ENCODE measurements around the gene CADM1.

Gene CADM1

GRCh38 chr11:115207166-115207591, 297.0 kb downstream of the CADM1 start:
- no peak for DNase-seq (ENCODE audit: low spot score)

GRCh38 chr11:115206365-115207022, 297.7 kb downstream of the CADM1 start:
- DNase-seq (ENCODE audit: low spot score), result no peak

GRCh38 chr11:115202900-115203552, 301.2 kb downstream of the CADM1 start:
- no peak for DNase-seq (ENCODE audit: low spot score)

- no peak for DNase-seq (ENCODE audit: low spot score)
These were observed 302.1 kb downstream of the CADM1 start for GRCh38 chr11:115202074-115202473.

GRCh38 chr11:115201111-115201792, 303.0 kb downstream of the CADM1 start:
- DNase-seq (ENCODE audit: low spot score), result no peak

DNA sequence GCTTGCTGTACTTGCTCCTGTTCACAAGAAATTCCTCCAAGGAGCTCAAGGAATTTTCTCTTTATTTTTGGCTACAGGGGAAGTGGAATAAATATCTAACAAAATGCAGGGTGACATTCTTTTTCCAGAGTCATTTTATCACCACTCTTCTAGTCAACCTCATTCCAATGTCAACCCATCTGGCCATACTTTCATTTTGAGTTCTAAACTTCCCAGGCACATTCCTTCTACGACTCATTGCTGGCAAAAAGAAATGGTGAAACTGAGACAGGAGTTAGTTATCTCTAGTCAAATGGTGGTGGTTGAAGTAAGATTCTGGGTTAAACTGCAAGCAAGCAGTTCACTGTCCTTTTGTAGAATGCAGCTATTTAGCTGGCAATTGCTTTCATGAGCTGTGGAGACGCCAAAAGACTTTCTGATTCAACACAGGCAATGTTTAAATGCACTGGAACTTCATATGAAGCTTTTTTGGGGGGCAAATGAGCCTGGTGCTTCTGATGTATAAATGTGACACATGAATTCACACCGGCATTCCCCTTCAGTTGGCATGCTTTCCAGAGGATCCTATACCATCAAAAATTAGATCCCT, 304.6 kb downstream of the CADM1 start:
- no peak for DNase-seq (ENCODE audit: low spot score)

DNA sequence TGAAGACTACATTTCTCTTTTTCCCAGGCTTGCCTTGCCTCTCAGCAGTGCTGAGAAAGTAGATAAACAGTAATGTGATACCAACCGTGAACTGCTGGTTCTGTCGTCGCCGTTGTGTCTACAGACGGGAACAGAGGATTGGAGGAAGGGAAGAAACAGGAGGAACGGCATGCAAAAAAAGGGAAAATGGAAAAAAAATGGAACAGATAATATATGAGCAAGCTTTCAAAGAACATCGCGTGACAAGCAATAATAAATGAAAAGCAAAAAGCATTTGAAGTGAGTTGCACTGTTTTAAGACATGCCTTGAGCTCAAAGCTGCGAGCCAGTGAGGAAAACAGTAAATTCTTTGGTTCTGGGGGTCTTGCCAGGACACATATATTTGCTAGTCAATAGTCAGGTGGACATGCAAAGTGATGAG, 305.9 kb downstream of the CADM1 start:
- DNase-seq (ENCODE audit: low spot score), result no peak

DNA sequence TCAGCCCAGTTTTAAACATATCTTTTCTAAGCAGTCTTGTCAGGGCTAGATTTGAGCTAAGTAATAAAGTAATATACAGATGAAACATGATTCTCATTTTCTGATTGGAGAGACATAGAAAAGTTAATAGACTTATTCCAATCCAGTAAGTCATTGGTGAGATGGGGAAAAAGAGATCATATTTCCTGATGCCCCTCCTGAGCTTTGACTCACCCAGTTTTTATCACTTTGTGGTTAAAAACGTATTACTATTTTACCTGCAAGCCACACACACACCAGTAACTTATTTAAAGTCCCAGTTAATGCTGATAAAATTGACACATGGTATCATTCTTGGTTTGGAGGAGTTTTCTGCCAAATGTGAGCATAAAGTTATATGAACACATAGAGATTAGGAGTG, 306.8 kb downstream of the CADM1 start:
- no peak for DNase-seq (ENCODE audit: low spot score)

DNA sequence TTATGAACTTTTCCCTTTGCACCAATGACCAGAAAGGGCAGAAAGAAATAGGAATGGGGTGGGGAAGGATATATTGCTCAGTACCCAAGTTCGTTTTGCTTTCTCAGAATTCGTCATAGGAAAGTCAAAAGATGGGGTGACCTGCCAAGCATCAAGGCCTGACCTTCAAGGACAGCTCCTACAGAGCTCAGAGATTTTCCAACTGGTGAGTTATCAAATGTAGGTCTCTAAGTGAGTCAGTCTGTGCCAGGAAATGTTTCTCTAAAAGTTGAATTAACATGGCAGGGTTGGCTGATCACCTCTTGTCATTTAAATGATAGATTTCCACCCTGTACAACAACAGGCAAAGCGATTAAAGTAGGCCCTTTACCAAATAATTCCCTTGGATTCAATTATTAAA, 307.2 kb downstream of the CADM1 start:
- no peak for DNase-seq (ENCODE audit: low spot score)

DNA sequence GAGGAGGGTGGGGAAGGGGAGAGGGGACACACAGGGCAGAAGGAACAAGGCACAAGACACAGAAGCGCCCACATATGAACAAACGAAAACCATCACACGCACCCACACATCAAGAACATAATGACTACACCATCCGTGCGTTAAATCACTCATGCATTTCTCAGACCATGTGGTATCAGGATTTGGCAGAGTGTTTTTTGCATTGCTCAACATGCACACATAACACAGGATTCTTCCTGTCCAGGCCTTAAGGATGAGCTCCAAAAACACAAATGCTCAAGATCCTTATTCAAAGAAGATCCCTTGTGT, 309.5 kb downstream of the CADM1 start:
- DNase-seq (ENCODE audit: low spot score), result no peak

GRCh38 chr11:115193914-115194801, 310.1 kb downstream of the CADM1 start:
- DNase-seq (ENCODE audit: low spot score), result peak; percentile 65

DNA sequence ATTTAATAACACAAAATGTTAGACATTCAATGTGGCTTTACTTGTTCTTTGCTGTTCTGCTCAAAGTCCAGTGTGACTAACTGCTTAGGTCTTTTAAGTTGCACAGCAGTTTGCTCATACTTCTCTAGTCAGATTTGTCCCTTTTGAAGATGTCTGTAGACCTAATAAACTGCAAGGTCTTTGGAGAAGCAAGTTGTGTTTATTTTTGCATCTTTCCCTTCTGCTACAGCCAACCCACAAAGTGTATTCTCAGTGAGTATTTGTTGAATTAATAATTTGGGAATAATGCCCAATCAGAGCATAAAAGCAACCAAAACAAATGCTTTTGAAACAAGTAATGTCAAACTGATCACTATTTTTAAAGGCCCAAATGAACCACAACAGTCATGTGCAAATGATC, 312.5 kb downstream of the CADM1 start:
- no peak for DNase-seq (ENCODE audit: low spot score)

DNA sequence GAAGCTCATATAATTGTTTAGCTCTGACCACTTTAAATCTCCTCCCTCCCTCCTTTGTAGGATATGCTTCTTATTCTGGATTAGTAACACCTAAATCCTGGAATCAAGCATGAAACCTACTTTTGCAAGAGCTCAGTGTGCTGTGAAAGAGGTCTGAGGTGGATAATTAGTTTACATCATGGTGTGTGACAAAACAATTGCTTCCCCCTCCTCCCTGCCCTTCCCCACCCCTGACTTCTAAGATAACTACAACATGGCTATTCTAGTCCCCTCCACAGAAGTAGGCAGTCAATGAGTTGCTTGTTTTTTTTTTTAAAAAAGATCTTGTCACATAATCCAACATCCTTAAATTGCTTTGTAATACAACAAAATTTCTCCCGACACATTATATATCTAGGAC, 314.0 kb downstream of the CADM1 start:
- DNase-seq (ENCODE audit: low spot score), result no peak

DNA sequence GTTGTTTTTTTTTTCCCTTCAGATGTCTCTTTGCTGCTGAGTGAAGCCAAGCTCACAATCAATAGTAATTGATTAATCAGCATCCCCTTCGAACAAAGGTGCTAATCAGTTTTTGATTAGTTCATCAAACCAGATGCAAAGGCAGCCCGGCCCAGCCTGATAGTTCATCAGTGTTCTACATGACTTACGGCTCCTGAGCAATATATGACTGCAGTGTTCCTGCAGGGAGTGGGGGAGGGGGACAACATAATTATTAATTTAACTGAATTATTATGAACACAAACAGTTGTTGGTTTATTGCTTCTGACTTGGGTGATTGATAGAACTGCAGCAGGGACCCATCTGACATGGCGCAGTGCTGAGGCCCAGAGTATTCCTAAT, 315.3 kb downstream of the CADM1 start:
- no peak for DNase-seq (ENCODE audit: low spot score)

- DNase-seq (ENCODE audit: low spot score), result no peak
These were observed 315.9 kb downstream of the CADM1 start for GRCh38 chr11:115188188-115188897.

GRCh38 chr11:115185931-115186330, 318.3 kb downstream of the CADM1 start:
- no peak for DNase-seq (ENCODE audit: low spot score)

DNA sequence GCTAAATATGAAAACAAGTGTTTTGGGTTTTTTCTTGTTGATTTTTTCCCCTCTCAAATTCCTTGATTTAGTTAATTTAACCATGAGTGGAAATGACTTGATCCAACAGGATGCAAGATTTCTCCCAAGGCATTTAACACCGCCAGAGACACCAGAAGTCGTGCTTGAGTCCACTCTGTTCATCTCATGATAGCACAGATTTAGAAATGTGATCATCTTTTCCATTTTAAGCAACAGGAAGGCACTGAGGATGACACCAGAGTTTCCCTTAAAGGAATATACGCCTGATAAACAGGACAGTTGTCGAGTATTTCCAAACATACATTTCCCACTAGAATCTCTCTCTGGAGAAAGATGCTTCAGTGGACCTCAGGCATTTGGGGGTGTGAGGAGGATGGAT, 318.7 kb downstream of the CADM1 start:
- no peak for DNase-seq (ENCODE audit: low spot score)

- DNase-seq (ENCODE audit: low spot score), result no peak
These were observed 319.3 kb downstream of the CADM1 start for GRCh38 chr11:115184901-115185300.

GRCh38 chr11:115183830-115184229, 320.4 kb downstream of the CADM1 start:
- DNase-seq (ENCODE audit: low spot score), result no peak

- no peak for DNase-seq (ENCODE audit: low spot score)
These were observed 321.1 kb downstream of the CADM1 start for GRCh38 chr11:115183136-115183535.

DNA sequence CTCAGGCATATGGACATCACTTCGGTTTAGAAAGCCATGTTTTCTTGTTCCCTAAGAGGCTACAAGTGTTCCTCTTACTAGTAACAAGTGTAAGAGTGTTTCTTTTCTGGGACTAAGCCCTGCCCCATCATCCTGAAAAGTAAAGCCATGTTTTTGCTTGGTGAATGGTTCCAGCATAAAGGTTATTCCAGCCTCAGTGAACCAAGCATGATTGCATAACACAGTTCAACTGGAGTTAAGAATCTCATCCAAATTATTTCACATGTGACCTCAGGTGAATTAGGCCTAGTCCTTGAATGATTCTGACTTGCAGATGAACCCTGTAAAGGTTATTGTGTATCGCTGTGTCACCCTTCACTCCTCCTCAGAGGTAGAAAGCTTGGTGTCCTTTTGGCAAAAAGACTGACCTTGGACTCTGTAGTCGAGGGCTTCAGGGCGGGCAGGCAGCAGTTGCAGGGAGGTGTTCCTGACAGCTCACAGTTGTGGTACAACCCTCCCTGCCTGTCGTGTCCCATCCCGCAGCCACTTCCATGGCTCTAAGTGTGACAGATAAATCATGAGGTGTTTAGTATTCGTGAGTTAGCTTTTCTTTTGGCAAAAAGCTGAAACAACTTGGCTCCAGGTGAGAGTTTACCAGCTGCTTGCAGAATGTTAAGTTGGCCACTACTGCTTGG, 321.8 kb downstream of the CADM1 start:
- no peak for DNase-seq (ENCODE audit: low spot score)
